ENCODE measurements around the gene ALPI. TPM values are rescaled to one million over a fixed set of nuclear protein-coding genes. Genes with fewer than 3 reads are reported as not detected.

Gene ALPI
- total RNA-seq, 1 donor from 2014 or later: not detected

- H3K9me3 ChIP-seq (ENCODE audit: low read depth): no peaks in the 10 kb centered on the region
- H3F3A ChIP-seq (ENCODE audit: low read depth): no peaks in the 10 kb centered on the region
- H3K4me2 ChIP-seq: no peak overlapping the region
- TF ChIP-seq CTCF (IDR thresholded peaks at IDR 0.05): no peak
- no peaks in the 10 kb centered on the region for H3K79me2 ChIP-seq (ENCODE audit: low read depth)
- Mint-ChIP-seq H3K4me3 (no peak overlapping the region), H3K9me3 (no peaks in the 10 kb centered on the region), H3K27ac (no peak overlapping the region), H3K36me3 (no peaks in the 10 kb centered on the region), H3K27me3 (ENCODE audit: insufficient read depth, low read depth) (peaks cover 8% of the 10 kb centered on the region), H3K4me1 (peaks cover 3% of the 10 kb centered on the region)
- H3K9ac ChIP-seq: no peak overlapping the region
- H3K27ac ChIP-seq: no peak overlapping the region
- H3K27me3 ChIP-seq: no peaks in the 10 kb centered on the region
- H3K36me3 ChIP-seq: no peaks in the 10 kb centered on the region
- H4K20me1 ChIP-seq (ENCODE audit: low read depth): no peaks in the 10 kb centered on the region
- no peak for DNase-seq (ENCODE audit: low spot score)
- H2AFZ ChIP-seq (replicated peaks): no peak overlapping the region
- no peak overlapping the region for H3K4me3 ChIP-seq
- no peaks in the 10 kb centered on the region for H3K4me1 ChIP-seq
These were observed 21.2 kb upstream of the ALPI start for GRCh38 chr2:232434563-232435374.

GRCh38 chr2:232435375-232435648, 20.6 kb upstream of the ALPI start:
- Histone ChIP-seq H3K36me3 (no peaks in the 10 kb centered on the region), H3K79me2 (ENCODE audit: low read depth) (no peaks in the 10 kb centered on the region), H3K4me3 (no peak overlapping the region), H3K4me1 (no peaks in the 10 kb centered on the region), H3K4me2 (no peak overlapping the region), H3K9me3 (ENCODE audit: low read depth) (no peaks in the 10 kb centered on the region), H4K20me1 (ENCODE audit: low read depth) (no peaks in the 10 kb centered on the region), H3K27ac (no peak overlapping the region), H3K9ac (no peak overlapping the region), H3F3A (ENCODE audit: low read depth) (no peaks in the 10 kb centered on the region), H2AFZ (replicated peaks) (no peak overlapping the region), H3K27me3 (no peaks in the 10 kb centered on the region)
- peaks cover 3% of the 10 kb centered on the region for H3K4me1 Mint-ChIP-seq
- no peaks in the 10 kb centered on the region for H3K36me3 Mint-ChIP-seq
- H3K9me3 Mint-ChIP-seq: no peaks in the 10 kb centered on the region
- peaks cover 8% of the 10 kb centered on the region for H3K27me3 Mint-ChIP-seq (ENCODE audit: insufficient read depth, low read depth)
- DNase-seq (ENCODE audit: low spot score): no peak
- H3K27ac Mint-ChIP-seq: no peak overlapping the region
- H3K4me3 Mint-ChIP-seq: no peak overlapping the region
- TF ChIP-seq EZH2phosphoT487 (IDR thresholded peaks at IDR 0.05) (no peak), CTCF (IDR thresholded peaks at IDR 0.05) (no peak), EZH2 (IDR thresholded peaks at IDR 0.05) (no peak)

GRCh38 chr2:232435805-232436204, 20.1 kb upstream of the ALPI start:
- H3K4me1 Mint-ChIP-seq: peaks cover 3% of the 10 kb centered on the region
- Histone ChIP-seq H2AFZ (replicated peaks) (no peak overlapping the region), H3K4me3 (no peak overlapping the region), H4K20me1 (ENCODE audit: low read depth) (no peaks in the 10 kb centered on the region), H3K27ac (no peak overlapping the region), H3K9me3 (ENCODE audit: low read depth) (no peaks in the 10 kb centered on the region), H3K4me2 (no peak overlapping the region), H3K9ac (no peak overlapping the region), H3K4me1 (no peaks in the 10 kb centered on the region), H3K36me3 (no peaks in the 10 kb centered on the region), H3K79me2 (ENCODE audit: low read depth) (no peaks in the 10 kb centered on the region), H3F3A (ENCODE audit: low read depth) (no peaks in the 10 kb centered on the region), H3K27me3 (no peaks in the 10 kb centered on the region)
- no peaks in the 10 kb centered on the region for H3K36me3 Mint-ChIP-seq
- peaks cover 13% of the 10 kb centered on the region for H3K27me3 Mint-ChIP-seq (ENCODE audit: insufficient read depth, low read depth)
- H3K27ac Mint-ChIP-seq: peak overlapping the region; percentile 89
- TF ChIP-seq CTCF (IDR thresholded peaks at IDR 0.05) (no peak), EZH2phosphoT487 (IDR thresholded peaks at IDR 0.05) (no peak), EZH2 (IDR thresholded peaks at IDR 0.05) (no peak)
- no peaks in the 10 kb centered on the region for H3K9me3 Mint-ChIP-seq
- H3K4me3 Mint-ChIP-seq: no peak overlapping the region
- DNase-seq (ENCODE audit: low spot score): no peak
